GM12874 (cell line): Measurements from ENCODE around the gene BBLN.

Source experiments
- TF ChIP-seq, protein P1 (sequence below): IDR thresholded peaks from 2 replicates; pipeline ENCODE4 v1.5.1; 2011; ENCODE audit warnings: low read depth, mild to moderate bottlenecking, control low read depth, low read length, moderate library complexity; ENCODE audit not compliant: insufficient read depth

BBLN gene

DNA sequence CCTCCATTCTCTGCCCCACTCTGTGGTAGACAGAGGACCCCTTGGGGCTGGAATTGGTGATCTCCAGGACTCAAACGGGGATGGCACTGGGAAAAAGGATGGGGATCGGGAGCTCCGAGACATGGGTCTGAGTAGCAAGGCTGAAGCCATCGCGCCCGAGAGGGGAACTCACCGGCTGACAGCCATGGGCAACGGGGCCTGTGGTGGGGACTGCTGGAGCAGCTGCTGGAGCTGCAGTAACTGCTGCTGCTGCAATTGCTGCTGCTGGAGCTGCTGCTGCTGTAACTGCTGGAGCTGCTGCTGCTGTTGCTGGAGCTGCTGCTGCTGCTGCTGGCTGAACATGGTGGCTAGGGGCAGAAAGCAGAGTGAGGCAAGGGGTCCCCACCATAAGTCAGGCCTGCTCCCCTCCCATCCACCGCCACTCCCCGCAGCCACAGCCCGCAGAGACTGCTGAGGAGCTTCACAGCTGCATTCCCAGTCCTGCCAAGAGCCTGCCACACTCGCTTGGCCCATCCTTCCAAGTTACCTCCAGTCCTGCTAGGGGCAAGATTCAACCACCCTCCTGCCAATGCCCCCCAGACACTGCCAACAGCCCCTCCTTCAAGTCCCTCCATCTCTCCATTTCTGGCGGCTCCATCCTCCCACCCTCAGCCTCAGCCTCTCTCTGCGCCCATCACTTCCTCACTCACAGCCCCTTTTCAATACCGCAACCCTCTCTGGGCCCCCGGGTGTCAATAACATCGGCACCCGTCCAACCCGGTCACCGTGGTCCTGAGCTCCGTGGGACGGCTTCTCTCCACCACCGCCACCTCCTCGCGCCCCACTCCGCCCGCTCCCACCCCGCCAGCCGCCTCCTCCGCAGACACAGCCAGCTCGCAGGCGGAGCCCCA, 30.7 kb downstream of the BBLN start:
- TF ChIP-seq, protein P1, sequence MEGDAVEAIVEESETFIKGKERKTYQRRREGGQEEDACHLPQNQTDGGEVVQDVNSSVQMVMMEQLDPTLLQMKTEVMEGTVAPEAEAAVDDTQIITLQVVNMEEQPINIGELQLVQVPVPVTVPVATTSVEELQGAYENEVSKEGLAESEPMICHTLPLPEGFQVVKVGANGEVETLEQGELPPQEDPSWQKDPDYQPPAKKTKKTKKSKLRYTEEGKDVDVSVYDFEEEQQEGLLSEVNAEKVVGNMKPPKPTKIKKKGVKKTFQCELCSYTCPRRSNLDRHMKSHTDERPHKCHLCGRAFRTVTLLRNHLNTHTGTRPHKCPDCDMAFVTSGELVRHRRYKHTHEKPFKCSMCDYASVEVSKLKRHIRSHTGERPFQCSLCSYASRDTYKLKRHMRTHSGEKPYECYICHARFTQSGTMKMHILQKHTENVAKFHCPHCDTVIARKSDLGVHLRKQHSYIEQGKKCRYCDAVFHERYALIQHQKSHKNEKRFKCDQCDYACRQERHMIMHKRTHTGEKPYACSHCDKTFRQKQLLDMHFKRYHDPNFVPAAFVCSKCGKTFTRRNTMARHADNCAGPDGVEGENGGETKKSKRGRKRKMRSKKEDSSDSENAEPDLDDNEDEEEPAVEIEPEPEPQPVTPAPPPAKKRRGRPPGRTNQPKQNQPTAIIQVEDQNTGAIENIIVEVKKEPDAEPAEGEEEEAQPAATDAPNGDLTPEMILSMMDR: no peak

DNA sequence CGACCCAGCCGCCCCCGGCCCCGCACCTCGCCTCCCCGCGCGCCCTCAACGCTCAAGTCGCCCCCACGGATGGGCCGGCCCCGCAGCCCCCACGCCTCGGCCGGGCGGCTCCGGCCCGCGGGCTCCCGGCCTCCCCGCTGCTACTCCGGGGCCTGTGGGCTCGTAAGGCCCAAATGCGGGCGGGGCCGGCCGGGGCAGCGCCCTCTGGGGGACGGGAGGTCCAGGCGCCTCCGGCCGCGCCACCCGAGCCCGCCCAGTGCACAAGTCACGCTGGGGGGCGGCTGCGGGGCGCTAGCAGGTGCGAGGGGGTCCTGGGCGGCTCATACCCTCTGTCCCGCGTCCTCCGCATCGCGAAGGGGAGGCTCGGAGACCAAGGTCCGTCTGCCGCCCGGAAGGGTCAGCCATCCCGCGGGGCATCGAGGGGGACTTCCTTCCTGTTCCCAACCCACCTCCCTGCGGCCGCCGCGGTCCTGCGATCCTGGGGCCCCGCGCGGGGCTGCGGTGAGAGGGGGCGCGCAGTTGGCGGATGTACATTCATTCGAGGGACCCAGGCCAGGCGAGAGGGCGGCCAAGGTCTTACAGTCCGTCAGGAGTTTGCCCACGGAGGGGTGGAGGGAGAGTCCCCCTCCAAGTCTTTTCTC, 31.5 kb downstream of the BBLN start, which contains the start of gene CIZ1:
Gene CIZ1 (minus strand): TSS at position 167 of the 641 bp plus-strand sequence. CDS start 715 bp downstream, outside the sequence.
- TF ChIP-seq, protein P1: peak; percentile 82

DNA sequence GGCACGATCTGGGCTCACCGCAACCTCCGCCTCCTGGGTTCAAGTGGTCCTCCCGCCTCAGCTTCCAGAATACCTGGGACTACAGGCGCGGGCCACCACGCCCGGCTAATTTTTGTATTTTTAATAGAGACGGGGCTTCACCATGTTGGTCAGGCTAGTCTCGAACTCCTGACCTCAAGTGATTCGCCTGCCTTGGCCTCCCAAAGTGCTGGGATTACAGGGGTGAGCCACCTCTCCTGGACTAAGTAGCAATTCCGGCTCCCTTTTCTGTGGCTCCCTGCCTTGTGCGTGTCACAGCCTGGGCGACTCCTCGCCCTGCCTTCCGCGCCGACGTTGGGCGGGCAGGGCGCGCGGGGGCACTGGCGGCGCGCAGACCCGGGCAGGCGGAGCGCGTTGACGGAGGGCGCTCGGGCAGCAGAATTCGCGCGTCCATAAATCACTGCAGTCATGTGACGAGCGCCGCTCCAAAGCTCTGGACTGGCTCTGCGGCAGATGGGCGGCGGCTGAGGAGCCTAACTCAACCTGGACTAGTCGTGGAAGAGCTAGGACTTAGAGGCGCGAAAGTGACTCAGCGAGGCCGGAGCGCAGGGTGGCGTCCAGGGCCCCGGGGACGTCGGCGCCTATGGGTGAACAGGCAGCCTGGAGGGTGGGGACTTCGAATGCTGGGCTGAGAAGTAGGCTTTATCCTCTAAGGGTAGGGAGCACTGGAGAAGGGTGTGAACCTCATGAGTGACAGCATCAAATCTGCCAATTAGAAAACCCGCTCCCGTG, 32.7 kb downstream of the BBLN start:
- TF ChIP-seq, protein P1: no peak

DNA sequence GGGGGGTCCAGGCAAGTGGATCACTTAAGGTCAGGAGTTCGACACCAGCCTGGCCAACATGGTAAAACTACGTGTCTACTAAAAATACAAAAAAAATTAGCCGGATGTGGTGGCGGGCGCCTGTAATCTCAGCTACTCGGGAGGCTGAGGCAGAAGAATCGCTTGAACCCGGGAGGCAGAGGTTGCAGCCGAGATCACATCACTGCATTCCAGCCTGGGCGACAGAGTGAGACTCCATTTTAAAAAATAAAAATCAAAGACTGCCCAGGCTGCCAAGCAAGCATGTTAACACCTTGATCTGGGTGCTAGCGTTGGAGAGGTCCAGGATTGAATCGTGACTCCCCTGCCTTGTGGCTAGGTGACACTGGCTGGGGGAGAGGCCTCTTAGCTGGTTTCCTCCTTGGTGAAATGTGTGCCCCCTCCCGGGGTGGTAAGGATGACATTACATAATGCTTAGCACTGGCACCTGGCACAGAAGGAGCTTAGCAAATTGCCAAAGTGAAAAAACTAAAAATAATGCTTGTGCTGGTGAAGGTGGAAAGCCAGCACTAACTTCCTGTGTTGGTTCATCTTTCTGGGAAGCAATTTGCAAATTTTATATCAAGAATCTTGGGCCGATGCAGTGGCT, 33.5 kb downstream of the BBLN start:
- TF ChIP-seq, protein P1: no peak

DNA sequence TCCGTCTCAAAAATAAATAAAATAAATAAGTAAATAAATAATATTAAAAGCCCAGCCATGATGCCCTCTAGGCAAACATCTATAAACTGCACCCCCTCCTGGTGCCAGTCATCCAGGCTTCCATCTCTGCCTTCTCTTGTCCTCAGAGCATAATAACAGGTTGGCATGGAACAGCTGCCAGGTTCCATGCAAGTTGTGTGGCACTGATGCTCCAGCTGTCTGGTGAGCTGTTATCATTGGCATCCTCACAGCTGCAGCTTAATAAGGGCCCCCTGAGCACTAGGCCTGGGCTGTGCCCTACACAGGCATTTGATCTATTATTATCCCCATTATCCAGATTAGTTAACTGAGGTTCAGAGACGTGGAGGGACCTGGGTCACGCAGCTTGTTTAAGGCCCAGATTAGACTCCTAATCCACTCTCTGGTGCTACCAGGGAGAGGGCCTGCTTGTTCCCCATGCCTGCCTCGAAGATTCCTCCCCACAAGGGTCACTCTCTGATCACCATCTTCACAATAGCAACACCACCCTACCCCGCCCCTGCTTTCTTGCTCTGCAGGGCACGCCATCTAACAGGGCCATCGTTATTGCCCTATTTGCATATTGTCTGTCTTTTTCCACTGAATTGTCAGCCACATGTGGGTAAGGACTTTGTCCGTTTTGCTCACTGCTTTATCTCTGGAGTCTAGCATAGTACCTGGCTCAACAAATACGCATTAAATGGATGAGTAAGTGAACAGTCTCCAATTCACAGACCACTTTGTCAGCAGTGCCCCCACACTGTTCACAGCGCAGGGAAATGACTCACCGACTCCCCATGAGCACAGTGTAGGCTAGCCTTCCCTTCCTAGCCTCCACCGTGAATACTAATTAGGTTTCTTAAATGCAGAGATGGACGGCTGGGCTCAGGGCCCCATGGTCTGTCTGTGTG, 41.6 kb downstream of the BBLN start:
- TF ChIP-seq, protein P1: no peak

DNA sequence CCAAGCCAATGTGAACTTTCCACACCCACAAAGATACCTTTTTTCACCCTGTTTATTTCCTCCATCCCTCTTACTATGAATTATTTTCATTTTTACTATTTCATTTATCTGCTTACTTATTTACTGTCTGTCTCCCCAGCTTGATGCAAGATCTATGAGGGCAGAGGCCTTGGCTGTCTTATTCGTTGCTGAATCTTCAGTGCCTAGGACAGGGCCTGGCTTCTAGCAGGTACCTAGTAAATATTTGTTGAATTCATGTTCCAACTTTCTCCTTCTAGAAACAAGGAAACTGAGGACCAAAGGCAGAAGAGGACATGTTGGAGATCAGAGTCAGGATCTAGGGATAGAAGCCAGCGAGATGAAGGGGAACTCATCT, 42.6 kb downstream of the BBLN start:
- TF ChIP-seq, protein P1: no peak
